Liver (tissue), 3 donors: ENCODE results near the gene ST7.

Source experiments
- HNF4G ChIP-seq: IDR thresholded peaks from 2 replicates; pipeline ENCODE4 v1.6.1; 2016; ENCODE audit warnings: antibody characterized with exemption
- RAD21 ChIP-seq, 2 donors: IDR thresholded peaks; 2 replicates each; pipeline ENCODE4 v1.6.1; 2016; ENCODE audit warnings: antibody characterized with exemption in 2 of 2, mild to moderate bottlenecking in 2 of 2
- SP1 ChIP-seq: IDR thresholded peaks from 2 replicates; pipeline ENCODE4 v1.6.1; 2018; ENCODE audit warnings: antibody characterized with exemption, mild to moderate bottlenecking
- YY1 ChIP-seq: IDR thresholded peaks from 2 replicates; pipeline ENCODE4 v1.6.1; 2016; ENCODE audit warnings: antibody characterized with exemption, mild to moderate bottlenecking
- TF ChIP-seq, protein P1 (sequence below): fragments of 150-350 bp; IDR thresholded peaks from 2 replicates; pipeline ENCODE4 v1.5.1; 2017; ENCODE audit warnings: improper control_type of control experiment, low read depth, low read length; ENCODE audit not compliant: missing input control
- TF ChIP-seq, protein P2 (sequence below): IDR thresholded peaks from 2 replicates; pipeline ENCODE4 v1.6.1; 2016; ENCODE audit warnings: antibody characterized with exemption
- TF ChIP-seq, protein P3 (sequence below): IDR thresholded peaks from 2 replicates; pipeline ENCODE4 v1.6.1; 2016; ENCODE audit warnings: antibody characterized with exemption
- TF ChIP-seq, protein P4 (sequence below): IDR thresholded peaks from 2 replicates; pipeline ENCODE4 v1.6.1; 2016; ENCODE audit warnings: antibody characterized with exemption
- TF ChIP-seq, protein P5 (sequence below): IDR thresholded peaks from 2 replicates; pipeline ENCODE4 v1.6.1; 2016; ENCODE audit warnings: antibody characterized with exemption, mild to moderate bottlenecking
- donor health status: healthy.
- donor health status: healthy.

DNA sequence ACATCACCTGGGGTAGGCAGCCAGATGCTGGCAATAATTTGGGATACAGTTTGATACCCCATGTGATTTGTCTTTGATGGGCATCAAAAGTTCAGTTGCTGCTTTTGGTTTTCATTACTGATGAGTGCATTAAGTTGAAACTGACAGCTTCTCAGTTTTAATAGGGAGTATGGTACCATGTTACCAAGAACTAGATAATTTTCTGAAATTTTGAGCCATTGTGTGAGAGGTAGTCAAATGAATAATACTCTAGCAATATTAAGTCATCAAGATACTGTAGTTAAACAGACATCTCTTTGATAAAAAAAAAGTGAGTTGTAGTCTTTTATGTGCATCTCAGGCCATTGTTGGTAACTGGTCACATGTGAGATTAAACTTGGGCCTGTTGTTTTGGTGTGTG, 71.5 kb downstream of the ST7 start:
- TF ChIP-seq, protein P1, sequence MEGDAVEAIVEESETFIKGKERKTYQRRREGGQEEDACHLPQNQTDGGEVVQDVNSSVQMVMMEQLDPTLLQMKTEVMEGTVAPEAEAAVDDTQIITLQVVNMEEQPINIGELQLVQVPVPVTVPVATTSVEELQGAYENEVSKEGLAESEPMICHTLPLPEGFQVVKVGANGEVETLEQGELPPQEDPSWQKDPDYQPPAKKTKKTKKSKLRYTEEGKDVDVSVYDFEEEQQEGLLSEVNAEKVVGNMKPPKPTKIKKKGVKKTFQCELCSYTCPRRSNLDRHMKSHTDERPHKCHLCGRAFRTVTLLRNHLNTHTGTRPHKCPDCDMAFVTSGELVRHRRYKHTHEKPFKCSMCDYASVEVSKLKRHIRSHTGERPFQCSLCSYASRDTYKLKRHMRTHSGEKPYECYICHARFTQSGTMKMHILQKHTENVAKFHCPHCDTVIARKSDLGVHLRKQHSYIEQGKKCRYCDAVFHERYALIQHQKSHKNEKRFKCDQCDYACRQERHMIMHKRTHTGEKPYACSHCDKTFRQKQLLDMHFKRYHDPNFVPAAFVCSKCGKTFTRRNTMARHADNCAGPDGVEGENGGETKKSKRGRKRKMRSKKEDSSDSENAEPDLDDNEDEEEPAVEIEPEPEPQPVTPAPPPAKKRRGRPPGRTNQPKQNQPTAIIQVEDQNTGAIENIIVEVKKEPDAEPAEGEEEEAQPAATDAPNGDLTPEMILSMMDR, result no peak
- TF ChIP-seq, protein P2, sequence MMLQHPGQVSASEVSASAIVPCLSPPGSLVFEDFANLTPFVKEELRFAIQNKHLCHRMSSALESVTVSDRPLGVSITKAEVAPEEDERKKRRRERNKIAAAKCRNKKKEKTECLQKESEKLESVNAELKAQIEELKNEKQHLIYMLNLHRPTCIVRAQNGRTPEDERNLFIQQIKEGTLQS, result no peak
- TF ChIP-seq HNF4G (no peak), YY1 (no peak), RAD21 (IDR thresholded peaks at IDR 0.05) (no peak), SP1 (no peak)
- TF ChIP-seq, protein P3, sequence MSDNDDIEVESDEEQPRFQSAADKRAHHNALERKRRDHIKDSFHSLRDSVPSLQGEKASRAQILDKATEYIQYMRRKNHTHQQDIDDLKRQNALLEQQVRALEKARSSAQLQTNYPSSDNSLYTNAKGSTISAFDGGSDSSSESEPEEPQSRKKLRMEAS, result no peak
- TF ChIP-seq, protein P4, sequence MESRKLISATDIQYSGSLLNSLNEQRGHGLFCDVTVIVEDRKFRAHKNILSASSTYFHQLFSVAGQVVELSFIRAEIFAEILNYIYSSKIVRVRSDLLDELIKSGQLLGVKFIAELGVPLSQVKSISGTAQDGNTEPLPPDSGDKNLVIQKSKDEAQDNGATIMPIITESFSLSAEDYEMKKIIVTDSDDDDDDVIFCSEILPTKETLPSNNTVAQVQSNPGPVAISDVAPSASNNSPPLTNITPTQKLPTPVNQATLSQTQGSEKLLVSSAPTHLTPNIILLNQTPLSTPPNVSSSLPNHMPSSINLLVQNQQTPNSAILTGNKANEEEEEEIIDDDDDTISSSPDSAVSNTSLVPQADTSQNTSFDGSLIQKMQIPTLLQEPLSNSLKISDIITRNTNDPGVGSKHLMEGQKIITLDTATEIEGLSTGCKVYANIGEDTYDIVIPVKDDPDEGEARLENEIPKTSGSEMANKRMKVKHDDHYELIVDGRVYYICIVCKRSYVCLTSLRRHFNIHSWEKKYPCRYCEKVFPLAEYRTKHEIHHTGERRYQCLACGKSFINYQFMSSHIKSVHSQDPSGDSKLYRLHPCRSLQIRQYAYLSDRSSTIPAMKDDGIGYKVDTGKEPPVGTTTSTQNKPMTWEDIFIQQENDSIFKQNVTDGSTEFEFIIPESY, result no peak
- TF ChIP-seq, protein P5, sequence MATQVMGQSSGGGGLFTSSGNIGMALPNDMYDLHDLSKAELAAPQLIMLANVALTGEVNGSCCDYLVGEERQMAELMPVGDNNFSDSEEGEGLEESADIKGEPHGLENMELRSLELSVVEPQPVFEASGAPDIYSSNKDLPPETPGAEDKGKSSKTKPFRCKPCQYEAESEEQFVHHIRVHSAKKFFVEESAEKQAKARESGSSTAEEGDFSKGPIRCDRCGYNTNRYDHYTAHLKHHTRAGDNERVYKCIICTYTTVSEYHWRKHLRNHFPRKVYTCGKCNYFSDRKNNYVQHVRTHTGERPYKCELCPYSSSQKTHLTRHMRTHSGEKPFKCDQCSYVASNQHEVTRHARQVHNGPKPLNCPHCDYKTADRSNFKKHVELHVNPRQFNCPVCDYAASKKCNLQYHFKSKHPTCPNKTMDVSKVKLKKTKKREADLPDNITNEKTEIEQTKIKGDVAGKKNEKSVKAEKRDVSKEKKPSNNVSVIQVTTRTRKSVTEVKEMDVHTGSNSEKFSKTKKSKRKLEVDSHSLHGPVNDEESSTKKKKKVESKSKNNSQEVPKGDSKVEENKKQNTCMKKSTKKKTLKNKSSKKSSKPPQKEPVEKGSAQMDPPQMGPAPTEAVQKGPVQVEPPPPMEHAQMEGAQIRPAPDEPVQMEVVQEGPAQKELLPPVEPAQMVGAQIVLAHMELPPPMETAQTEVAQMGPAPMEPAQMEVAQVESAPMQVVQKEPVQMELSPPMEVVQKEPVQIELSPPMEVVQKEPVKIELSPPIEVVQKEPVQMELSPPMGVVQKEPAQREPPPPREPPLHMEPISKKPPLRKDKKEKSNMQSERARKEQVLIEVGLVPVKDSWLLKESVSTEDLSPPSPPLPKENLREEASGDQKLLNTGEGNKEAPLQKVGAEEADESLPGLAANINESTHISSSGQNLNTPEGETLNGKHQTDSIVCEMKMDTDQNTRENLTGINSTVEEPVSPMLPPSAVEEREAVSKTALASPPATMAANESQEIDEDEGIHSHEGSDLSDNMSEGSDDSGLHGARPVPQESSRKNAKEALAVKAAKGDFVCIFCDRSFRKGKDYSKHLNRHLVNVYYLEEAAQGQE, result no peak
